HCT116 (cell line): ENCODE measurements around the gene KRTAP10-8.

Experiments
- CTCF ChIP-seq, 3 experiments: fragments of 200-600 bp in 1 of 3; sonication (generic) in 1 of 3; IDR thresholded peaks in 2 of 3; conservative IDR thresholded peaks in 1 of 3; 2 replicates each; pipeline ENCODE4 v1.5.1; 2012 to 2017; ENCODE audit warnings: low read depth in 2 of 3, low read length in 2 of 3, antibody characterized with exemption in 1 of 3, borderline replicate concordance in 1 of 3, control low read depth in 1 of 3, mild to moderate bottlenecking in 1 of 3, mixed read lengths in 1 of 3, mixed run types in 1 of 3, moderate library complexity in 1 of 3; ENCODE audit not compliant: insufficient read depth in 1 of 3
- ELF1 ChIP-seq: IDR thresholded peaks from 2 replicates; pipeline ENCODE4 v1.6.1; 2012; ENCODE audit warnings: low read depth, borderline replicate concordance
- EZH2 ChIP-seq: fragments of 200-600 bp; sonication (generic); IDR thresholded peaks from 2 replicates; pipeline ENCODE4 v1.6.1; 2017; ENCODE audit warnings: antibody characterized with exemption, mixed run types
- EZH2phosphoT487 ChIP-seq: fragments of 200-600 bp; IDR thresholded peaks from 2 replicates; pipeline ENCODE4 v1.6.1; 2018; ENCODE audit warnings: antibody characterized with exemption, borderline replicate concordance
- POLR2A ChIP-seq: IDR thresholded peaks from 2 replicates; pipeline ENCODE4 v1.7.0; 2011; ENCODE audit warnings: borderline replicate concordance; ENCODE audit not compliant: insufficient read depth, insufficient read length; ENCODE audit errors: extremely low read depth
- POLR2AphosphoS5 ChIP-seq: IDR thresholded peaks from 2 replicates; pipeline ENCODE4 v1.6.1; 2011; ENCODE audit warnings: mild to moderate bottlenecking, low read depth, low read length, moderate library complexity
- RAD21 ChIP-seq: IDR thresholded peaks from 2 replicates; pipeline ENCODE4 v1.6.1; 2012; ENCODE audit warnings: low read depth, mild to moderate bottlenecking
- ZNF274 ChIP-seq: fragments of 200-500 bp; sonication (Bioruptor generic); IDR thresholded peaks from 2 replicates; pipeline ENCODE4 v1.6.1; 2014; ENCODE audit warnings: mild to moderate bottlenecking, low read depth, low read length, inconsistent platforms
- TF ChIP-seq, protein P1 (sequence below): IDR thresholded peaks from 2 replicates; pipeline ENCODE4 v1.6.1; 2012
- TF ChIP-seq, protein P2 (sequence below): IDR thresholded peaks from 2 replicates; pipeline ENCODE4 v1.6.1; 2012

- TF ChIP-seq CTCF (IDR thresholded peaks at IDR 0.05 in 2 of 3, conservative IDR thresholded peaks at IDR 0.05 in 1 of 3; ENCODE audit: borderline replicate concordance in 1 of 3, insufficient read depth in 1 of 3, low read depth in 2 of 3, low read length in 2 of 3) = no peak
- TF ChIP-seq POLR2A = no peak
- no peak for TF ChIP-seq POLR2AphosphoS5
- TF ChIP-seq, protein P1, sequence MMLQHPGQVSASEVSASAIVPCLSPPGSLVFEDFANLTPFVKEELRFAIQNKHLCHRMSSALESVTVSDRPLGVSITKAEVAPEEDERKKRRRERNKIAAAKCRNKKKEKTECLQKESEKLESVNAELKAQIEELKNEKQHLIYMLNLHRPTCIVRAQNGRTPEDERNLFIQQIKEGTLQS = no peak
- no peak for TF ChIP-seq RAD21
- TF ChIP-seq, protein P2, sequence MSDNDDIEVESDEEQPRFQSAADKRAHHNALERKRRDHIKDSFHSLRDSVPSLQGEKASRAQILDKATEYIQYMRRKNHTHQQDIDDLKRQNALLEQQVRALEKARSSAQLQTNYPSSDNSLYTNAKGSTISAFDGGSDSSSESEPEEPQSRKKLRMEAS = no peak
- no peak for TF ChIP-seq EZH2
- no peak for TF ChIP-seq ZNF274
- no peak for TF ChIP-seq EZH2phosphoT487
- no peak for TF ChIP-seq ELF1
Measured at GRCh38 chr21:44606495-44606894, 5.4 kb upstream of the KRTAP10-8 start.
